SH-SY5Y (cell line): ENCODE data around the gene RIN3.

Source experiments
- GATA2 ChIP-seq: IDR thresholded peaks from 2 replicates; pipeline ENCODE4 v1.6.1; 2011; ENCODE audit warnings: mild to moderate bottlenecking, low read depth, low read length
- GATA3 ChIP-seq: IDR thresholded peaks from 2 replicates; pipeline ENCODE4 v1.6.1; 2011; ENCODE audit warnings: low read depth, mild to moderate bottlenecking, low read length, moderate library complexity

DNA sequence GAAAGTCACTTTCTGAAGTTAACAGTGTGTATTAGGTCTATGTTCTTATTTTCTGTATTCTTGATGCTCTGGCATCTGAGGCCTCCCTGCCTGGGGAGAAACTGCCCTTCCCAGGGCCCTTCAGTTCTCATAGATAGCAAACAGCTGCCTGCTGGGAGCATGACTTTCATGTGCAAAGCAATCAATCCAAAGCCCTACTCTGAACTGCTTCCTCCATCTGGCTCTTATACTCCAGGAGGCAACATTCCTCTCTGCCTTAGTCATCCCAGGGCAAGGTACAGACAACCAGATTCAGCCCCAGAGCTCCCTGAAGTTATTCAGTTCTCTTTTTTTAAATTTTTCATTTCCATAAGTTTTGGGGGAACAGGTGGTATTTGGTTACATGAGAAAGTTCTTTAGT lies 41.7 kb upstream of the RIN3 start:
- no peak for TF ChIP-seq GATA2
- no peak for TF ChIP-seq GATA3
